Thymus (tissue), 11 donors: ENCODE data around the gene BRPF3. TPM values are rescaled to one million over a fixed set of nuclear protein-coding genes. Genes with fewer than 3 reads are reported as not detected.

Experiments
- DNase-seq, 9 donors: peaks; one replicate each; pipeline ENCODE4 v3.0.0-alpha.2; 2013; ENCODE audit warnings: low spot score in 9 of 9, low read depth in 6 of 9, missing footprints in 1 of 9
- H3K27ac ChIP-seq, 2 donors: one replicate each; pipeline ENCODE4 v1.5.1; 2013; ENCODE audit warnings: control low read depth in 1 of 2, low read depth in 1 of 2, low read length in 1 of 2, mild to moderate bottlenecking in 1 of 2, moderate library complexity in 1 of 2
- H3K27me3 ChIP-seq, 2 donors: one replicate each; pipeline ENCODE4 v1.5.1; 2013; ENCODE audit warnings: low read length in 1 of 2; ENCODE audit not compliant: control insufficient read depth in 2 of 2, insufficient read depth in 1 of 2
- H3K36me3 ChIP-seq, 2 donors: one replicate each; pipeline ENCODE4 v1.5.1; 2013; ENCODE audit warnings: low read length in 1 of 2, mild to moderate bottlenecking in 1 of 2, moderate library complexity in 1 of 2; ENCODE audit not compliant: control insufficient read depth in 2 of 2, insufficient read depth in 2 of 2
- H3K4me1 ChIP-seq, 2 donors: one replicate each; pipeline ENCODE4 v1.5.1; 2013; ENCODE audit warnings: low read length in 2 of 2; ENCODE audit not compliant: control insufficient read depth in 2 of 2, insufficient read depth in 2 of 2
- H3K4me3 ChIP-seq, 2 donors: one replicate each; pipeline ENCODE4 v1.5.1; 2013; ENCODE audit warnings: low read length in 2 of 2, control low read depth in 1 of 2, mild to moderate bottlenecking in 1 of 2
- H3K9me3 ChIP-seq, 2 donors: one replicate each; pipeline ENCODE4 v1.5.1; 2013; ENCODE audit warnings: low read length in 1 of 2, mild to moderate bottlenecking in 1 of 2; ENCODE audit not compliant: control insufficient read depth in 2 of 2, insufficient read depth in 1 of 2
- WGBS: extraction: QIAGEN DNeasy Blood & Tissue Kit; methylation state at CpG from one replicate; pipeline ENCODE4 v1.1.7; 2013; 5-methylcytosine and 5-hydroxymethylcytosine counted together
- polyA plus RNA-seq: library from polyadenylated mRNA; stranded (reverse); fragments of 200-250 nt; gene quantifications from one replicate; pipeline ENCODE4 v1.2.3, GENCODE V29; 2013
- total RNA-seq: library from RNA; stranded (reverse); fragments of 120-200 nt; gene quantifications from one replicate; pipeline ENCODE4 v1.2.4, GENCODE V29; 2013
- donor health status: healthy.

Gene BRPF3
- total and polyA plus RNA-seq, 2 donors: 5.4 to 9.9 TPM

DNA sequence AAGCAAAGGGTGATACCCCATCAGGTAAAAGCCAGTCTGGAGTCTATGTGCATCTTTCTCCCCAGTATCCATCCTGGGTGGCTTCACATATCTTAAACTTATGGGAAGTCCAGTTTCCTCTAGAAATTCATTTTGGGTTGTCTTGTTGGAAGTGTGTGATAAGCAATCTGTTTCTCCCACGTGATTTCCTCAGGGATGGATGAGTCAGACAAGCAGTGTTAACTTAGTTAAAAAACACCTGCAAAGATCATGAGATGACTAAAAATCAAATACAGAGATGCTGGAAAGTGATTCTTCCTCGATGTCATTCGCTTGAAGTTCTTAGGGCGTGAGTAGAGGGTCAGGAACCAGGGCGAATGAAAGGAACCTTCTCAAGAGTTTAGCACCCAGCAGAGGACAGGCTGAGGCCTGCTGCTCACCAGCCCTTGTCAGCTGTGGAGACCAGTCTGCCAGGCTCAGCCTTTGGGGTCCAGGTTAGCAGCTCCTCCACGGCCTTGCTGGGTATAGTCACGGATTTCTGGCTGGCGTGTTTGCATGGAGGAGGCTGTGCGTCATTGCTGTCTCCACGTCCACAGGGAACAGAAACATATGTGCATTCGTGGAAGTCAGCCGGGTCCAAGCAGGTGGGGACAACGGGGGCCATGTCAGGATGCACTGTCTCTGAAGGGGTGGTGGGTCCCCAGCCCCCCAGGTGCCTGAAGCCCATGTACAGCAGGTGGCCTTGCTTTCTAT is 70.5 kb downstream of the BRPF3 start:
- Histone ChIP-seq H3K4me3 (no peak overlapping the region), H3K9me3 (no peaks in the 10 kb centered on the region), H3K36me3 (no peaks in the 10 kb centered on the region), H3K27ac (no peak overlapping the region), H3K4me1 (no peaks in the 10 kb centered on the region), H3K27me3 (peaks cover 0 to 24% of the 10 kb centered on the region in 2 donors)
- no peak for DNase-seq
- 96% methylated on average over 13 of the region's 13 CpGs for WGBS

DNA sequence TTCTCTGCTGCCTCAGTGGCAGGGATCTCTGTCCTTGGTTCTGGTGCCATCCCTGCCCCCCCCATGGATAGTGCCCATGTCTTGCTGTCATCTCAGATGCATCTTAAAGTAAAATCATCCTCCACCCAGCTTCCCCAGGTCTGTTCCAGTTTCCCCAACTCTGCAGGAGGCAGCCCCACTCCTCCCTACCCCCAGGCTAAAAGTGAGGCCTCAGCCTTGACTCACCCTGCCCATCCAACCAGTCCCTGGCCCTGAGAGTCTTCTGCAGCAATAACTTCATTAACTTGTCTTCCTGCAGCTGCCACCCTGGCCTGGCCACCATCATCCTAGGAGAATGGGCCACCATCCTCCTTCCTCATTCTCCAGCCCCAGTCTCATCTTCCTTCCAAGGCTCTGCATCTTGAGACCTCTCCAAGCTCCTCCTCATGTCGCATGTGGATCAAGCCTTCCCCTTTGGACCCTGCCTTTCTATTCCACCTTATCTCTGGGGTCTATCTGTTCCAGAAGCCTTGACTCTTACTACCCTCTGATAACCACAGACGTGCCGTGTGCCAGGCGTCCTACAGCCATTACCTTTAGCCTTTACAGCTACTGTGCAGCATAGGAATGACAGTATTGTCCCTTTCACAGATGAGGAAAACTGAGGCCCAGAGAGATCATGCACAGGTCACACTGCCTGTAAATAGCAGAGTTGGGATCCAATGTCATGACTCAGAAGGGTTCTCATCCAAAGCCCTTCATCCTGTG is 71.4 kb downstream of the BRPF3 start:
- no peak for DNase-seq
- H3K27me3 ChIP-seq: peaks cover 0 to 22% of the 10 kb centered on the region in 2 donors
- no peaks in the 10 kb centered on the region for H3K9me3 ChIP-seq
- H3K4me1 ChIP-seq: no peaks in the 10 kb centered on the region
- no peaks in the 10 kb centered on the region for H3K36me3 ChIP-seq
- 98% methylated on average over 4 of the region's 4 CpGs for WGBS
- no peak overlapping the region for H3K4me3 ChIP-seq
- H3K27ac ChIP-seq: no peak overlapping the region

DNA sequence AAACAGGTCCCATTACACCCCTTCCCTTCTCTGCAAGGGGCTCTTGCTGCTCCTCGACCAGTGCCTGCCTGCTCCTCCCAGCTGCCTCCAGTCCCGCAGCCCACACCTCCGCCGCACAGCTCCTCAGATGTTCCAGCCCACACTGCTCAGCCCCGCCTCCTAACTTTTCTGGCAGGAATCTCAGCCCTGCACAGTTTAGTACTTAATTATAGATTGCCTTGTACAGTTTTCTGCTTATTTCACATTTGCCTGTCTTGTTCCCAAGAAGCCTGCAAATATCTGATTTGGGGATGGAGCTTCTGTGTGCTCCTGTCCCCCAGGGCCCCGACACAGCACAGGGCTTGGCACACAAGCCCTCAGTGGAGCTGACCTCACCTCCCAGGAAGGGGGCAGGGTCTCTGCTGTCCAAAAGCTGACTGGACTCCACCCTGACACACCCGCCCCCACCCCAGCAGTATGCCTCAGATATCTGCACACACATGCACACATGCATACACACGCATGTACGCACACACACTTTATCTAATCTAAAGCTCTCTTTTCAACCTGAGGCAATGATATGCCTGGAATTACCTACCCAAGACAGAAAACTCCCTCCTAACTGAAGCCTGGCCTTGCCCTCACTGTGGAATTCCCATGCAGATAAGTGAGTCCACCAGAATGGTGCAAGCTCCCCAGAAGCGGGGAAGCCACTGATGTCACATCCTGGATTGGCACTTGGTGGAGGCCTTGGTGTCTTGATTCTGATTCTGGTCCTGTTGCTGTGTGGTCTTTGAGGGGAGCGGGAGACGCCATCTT is 72.1 kb downstream of the BRPF3 start:
- no peak for DNase-seq
- no peaks in the 10 kb centered on the region for H3K36me3 ChIP-seq
- no peak overlapping the region for H3K4me3 ChIP-seq
- H3K27me3 ChIP-seq: peaks cover 0 to 24% of the 10 kb centered on the region in 2 donors
- no peaks in the 10 kb centered on the region for H3K9me3 ChIP-seq
- H3K27ac ChIP-seq: no peak overlapping the region
- H3K4me1 ChIP-seq: no peaks in the 10 kb centered on the region
- 91% methylated on average over 12 of the region's 12 CpGs for WGBS

DNA sequence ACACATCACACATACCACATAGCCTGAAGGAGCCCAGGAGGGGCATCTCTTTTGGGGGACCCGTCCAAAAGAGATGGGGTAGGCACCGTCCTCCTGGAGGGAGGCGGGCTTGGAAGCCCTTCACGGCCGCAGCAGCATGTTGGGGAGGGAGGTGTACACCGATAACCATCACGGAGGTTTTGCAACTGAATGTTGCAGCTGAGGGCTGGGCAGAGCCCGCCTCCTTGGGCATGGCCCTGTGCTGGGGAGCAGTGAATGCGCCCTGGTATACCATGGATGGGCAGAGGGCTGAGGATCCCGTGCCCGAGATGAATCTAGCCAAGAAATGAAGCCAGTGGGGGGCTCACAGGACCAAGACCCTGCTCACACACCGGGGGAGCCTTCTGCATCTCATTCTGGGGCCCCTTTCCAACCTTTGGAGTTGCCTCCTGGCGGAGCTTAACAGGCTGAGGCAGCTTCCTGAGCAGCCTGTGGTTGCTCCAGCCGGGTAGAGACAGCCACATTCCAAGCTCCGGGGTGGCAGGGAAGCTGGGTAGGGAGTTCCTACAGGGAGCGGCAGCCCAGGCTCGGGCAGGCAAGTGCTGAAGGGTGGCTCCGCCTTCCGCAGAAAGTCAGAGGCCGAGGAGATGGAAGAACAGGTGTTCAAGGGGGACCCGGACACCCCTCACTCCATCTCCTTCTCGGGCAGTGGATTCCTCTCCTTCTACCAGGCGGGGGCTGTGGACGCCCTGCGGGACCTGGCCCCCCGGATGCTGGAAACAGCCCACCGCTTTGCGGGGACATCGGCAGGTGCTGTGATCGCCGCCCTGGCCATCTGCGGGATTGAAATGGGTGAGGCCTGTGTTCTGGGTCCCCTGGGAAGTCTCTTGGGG is 73.5 kb downstream of the BRPF3 start, which contains the start of gene PNPLA1:
PNPLA1 (plus strand) TSS at position 227 of the 872 bp plus-strand sequence; CDS start at position 627, 400 bp downstream.
- WGBS: 87% methylated on average over 32 of the region's 32 CpGs
- Histone ChIP-seq H3K4me1 (no peaks in the 10 kb centered on the region), H3K27ac (no peak within 1 kb of the TSS), H3K36me3 (no peaks in the 10 kb centered on the region), H3K4me3 (no peak within 1 kb of the TSS), H3K9me3 (no peaks in the 10 kb centered on the region), H3K27me3 (peaks cover 0 to 24% of the 10 kb centered on the region in 2 donors)
- DNase-seq: no peak

DNA sequence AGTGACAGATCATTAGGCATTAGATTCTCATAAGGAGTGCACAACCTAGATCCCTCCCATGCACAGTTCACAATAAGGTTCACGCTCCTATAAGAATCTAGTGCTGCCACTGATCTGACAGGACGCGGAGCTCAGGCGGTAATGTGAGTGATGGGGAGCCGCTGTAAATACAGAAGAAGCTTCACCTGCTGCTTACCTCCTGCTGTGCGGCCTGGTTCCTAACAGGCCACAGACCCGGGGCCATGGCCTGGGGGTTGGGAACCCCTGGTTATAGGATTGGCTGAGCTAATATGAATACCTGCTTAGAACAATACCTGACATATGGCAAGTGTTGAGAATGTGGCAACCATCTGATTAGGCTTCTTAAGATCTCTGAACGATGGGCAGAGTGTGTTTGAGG is 75.7 kb downstream of the BRPF3 start:
- Histone ChIP-seq H3K4me1 (no peaks in the 10 kb centered on the region), H3K36me3 (no peaks in the 10 kb centered on the region), H3K4me3 (no peak overlapping the region), H3K27me3 (peaks cover 0 to 26% of the 10 kb centered on the region in 2 donors), H3K9me3 (no peaks in the 10 kb centered on the region), H3K27ac (no peak overlapping the region)
- no peak for DNase-seq
- 91% methylated on average over 8 of the region's 8 CpGs for WGBS

DNA sequence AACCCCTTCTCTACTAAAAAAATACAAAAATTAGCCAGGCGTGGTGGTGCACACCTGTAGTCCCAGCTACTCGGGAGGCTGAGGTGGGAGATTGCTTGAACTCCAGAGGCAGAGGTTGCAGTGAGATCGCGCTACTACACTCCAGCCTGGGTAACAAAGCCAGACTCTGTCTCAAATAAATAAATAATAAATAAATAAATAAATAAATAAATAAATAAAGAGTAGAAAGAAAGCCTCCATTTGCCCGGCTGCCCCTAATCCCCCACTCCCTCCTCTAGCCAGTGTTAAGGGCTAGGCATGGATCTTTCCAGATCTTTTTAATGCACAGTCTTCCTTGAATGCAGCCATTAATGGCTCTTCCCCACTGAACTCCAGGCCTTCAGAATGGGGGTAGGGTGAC is 76.5 kb downstream of the BRPF3 start:
- Histone ChIP-seq H3K4me1 (no peaks in the 10 kb centered on the region), H3K27me3 (peaks cover 0 to 30% of the 10 kb centered on the region in 2 donors), H3K4me3 (no peak overlapping the region), H3K27ac (no peak overlapping the region), H3K36me3 (no peaks in the 10 kb centered on the region), H3K9me3 (no peaks in the 10 kb centered on the region)
- WGBS: 98% methylated on average over 5 of the region's 5 CpGs
- no peak for DNase-seq

DNA sequence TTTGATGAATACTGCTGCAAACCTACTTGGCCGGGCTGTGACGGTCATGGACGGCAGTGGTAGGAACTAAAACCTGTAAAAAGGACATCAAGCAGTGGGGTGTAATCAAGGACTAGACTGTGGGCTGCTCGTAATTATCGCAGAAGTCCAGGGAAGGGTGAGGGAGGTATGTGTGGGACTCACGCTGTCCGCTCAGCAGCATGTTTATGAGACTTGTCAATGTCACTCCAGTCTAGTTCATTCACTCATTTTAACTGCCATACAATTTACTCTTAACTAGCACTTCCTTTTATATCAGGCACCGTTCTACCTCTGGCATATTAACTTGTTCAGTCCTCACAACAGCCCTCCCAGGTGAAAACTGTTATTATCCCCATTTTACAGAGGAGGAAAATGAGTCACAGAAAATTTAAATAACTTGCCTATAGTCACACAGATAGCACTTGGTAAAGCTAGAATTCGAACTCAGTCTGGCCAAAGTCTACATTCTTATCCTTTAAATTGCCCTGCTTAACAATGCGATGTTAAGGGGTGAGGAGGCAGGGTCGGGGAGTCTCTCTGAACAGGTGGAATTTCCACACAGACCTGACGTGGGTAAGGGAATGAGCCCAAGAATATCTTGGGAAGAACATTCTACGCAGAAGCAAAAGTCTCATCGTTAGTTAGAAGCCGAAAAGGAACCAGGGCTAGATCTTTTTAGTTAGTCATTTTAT is 77.4 kb downstream of the BRPF3 start:
- no peaks in the 10 kb centered on the region for H3K4me1 ChIP-seq
- peaks cover 0 to 29% of the 10 kb centered on the region in 2 donors for H3K27me3 ChIP-seq
- H3K27ac ChIP-seq: no peak overlapping the region
- no peaks in the 10 kb centered on the region for H3K36me3 ChIP-seq
- H3K4me3 ChIP-seq: no peak overlapping the region
- no peak for DNase-seq
- 90% methylated on average over 15 of the region's 15 CpGs for WGBS
- no peaks in the 10 kb centered on the region for H3K9me3 ChIP-seq
